Heart right ventricle (tissue), 16 donors: Measurements from ENCODE around the gene SOD3. TPM values are rescaled to one million over a fixed set of nuclear protein-coding genes. Genes with fewer than 3 reads are reported as not detected.

ENCODE experiments used
- ATAC-seq, 8 donors: fragments of 200-7000 bp; cut with Tn5 transposase; one replicate each; pipeline ENCODE4 v1.9.1; 2020; ENCODE audit warnings: mild to moderate bottlenecking in 8 of 8, moderate library complexity in 8 of 8, moderate number of reproducible peaks in 1 of 8
- DNase-seq, 2 donors: peaks; one replicate each; pipeline ENCODE4 v3.0.0-alpha.2; 2020
- H3K27ac ChIP-seq, 10 donors: fragments of 200-600 bp; sonication (generic) in 2 of 10; one replicate each; pipeline versions ENCODE4 v1.5.0 to v1.8.0; 2020 to 2022; ENCODE audit warnings: mild to moderate bottlenecking in 3 of 10
- H3K27me3 ChIP-seq, 7 donors: fragments of 200-600 bp; one replicate each; pipeline ENCODE4 v1.8.0; 2021 to 2022; ENCODE audit warnings: mild to moderate bottlenecking in 2 of 7
- H3K36me3 ChIP-seq, 9 donors: fragments of 200-600 bp; sonication (generic) in 1 of 9; one replicate each; pipeline versions ENCODE4 v1.5.0 to v1.8.0; 2020 to 2022; ENCODE audit warnings: mild to moderate bottlenecking in 2 of 9
- H3K4me1 ChIP-seq, 9 donors: fragments of 200-600 bp; sonication (generic) in 1 of 9; one replicate each; pipeline versions ENCODE4 v1.5.0 to v1.8.0; 2020 to 2022; ENCODE audit warnings: mild to moderate bottlenecking in 4 of 9
- H3K4me3 ChIP-seq, 10 donors: fragments of 200-600 bp; sonication (generic) in 2 of 10; one replicate each; pipeline versions ENCODE4 v1.5.0 to v1.8.0; 2020 to 2022; ENCODE audit warnings: mild to moderate bottlenecking in 7 of 10, moderate library complexity in 2 of 10
- H3K9me3 ChIP-seq, 11 donors: fragments of 200-600 bp in 10 of 11; sonication (generic) in 2 of 11; one replicate each; pipeline versions ENCODE4 v1.5.0 to v1.8.0; 2013 to 2022; ENCODE audit warnings: mild to moderate bottlenecking in 2 of 11, control low read depth in 1 of 11, moderate library complexity in 1 of 11
- CTCF ChIP-seq, 9 donors: fragments of 200-600 bp; sonication (generic) in 2 of 9; IDR thresholded peaks; one replicate each; pipeline versions ENCODE4 v1.5.0 to v1.8.0; 2021 to 2022; ENCODE audit warnings: antibody characterized with exemption in 9 of 9, mild to moderate bottlenecking in 5 of 9, moderate library complexity in 1 of 9
- WGBS, 2 donors: extraction: QIAGEN DNeasy Blood & Tissue Kit; methylation state at CpG; one replicate each; pipeline ENCODE4 v1.1.7; 2013; ENCODE audit warnings: inconsistent platforms in 1 of 2; 5-methylcytosine and 5-hydroxymethylcytosine counted together
- intact Hi-C, 10 donors: fragments of 100-400 bp; cut with DNase I; formaldehyde crosslinking; loops; one replicate each; pipeline versions ENCODE4 v1.11.1 to v1.14.2; 2022
- polyA plus RNA-seq, 2 donors: library from polyadenylated mRNA; stranded (reverse); fragments of 200-250 nt; gene quantifications; one replicate each; pipeline ENCODE4 v1.2.3, GENCODE V29; 2013
- total RNA-seq, 10 donors: library from RNA; stranded (reverse); fragmentation: NEBNext Ultra II Directional in 3 of 10; extraction: Animal tissue kit (Norgen Biotek cat#: 25700) in 3 of 10; gene quantifications; one replicate each; pipeline versions ENCODE4 v1.2.1 to v1.2.4, GENCODE V29; 2021 to 2023
- donor health status: Arrhythmogenic right ventricular cardiomyopathy.
- donor health status: ischemic (EF 13 %, LVEDD 7.1; RV severe dilation, severe dysfunction).
- donor health status: healthy with polysubstance abuse.
- donor health status: DM: no; HTN: yes; CAD: no.
- donor health status: DM: no; HTN: no; CAD: no.
- donor health status: ischemic (EF 25% LVEDD 6.9; RV normal size, moderate dysfunction).
- donor health status: ischemic (EF 25% LVEDD 5.7; RV mildly dilated, moderate dysfunction).
- donor health status: healthy.
- donor health status: DM: yes; HTN: yes; CAD: no.
- donor health status: Ischemic cardiomyopathy.
- donor health status: ischemic (EF 35%, LVEDD 5.7; RV mildly dilated, moderate dysfunction).
- donor health status: nonischemic (EF 11% LVEDD 7.7; RV severe dilation, severe dysfunction).
- donor health status: DM: yes; HTN: yes; CAD: no.
- donor health status: PGD.
- donor health status: ischemic (EF 29% LVEDD 5.4; RV normal size, mild dysfunction).
- donor health status: nonischemic (EF 23%, LVEDD 6.1; RV moderate dilation, normal function).

SOD3 gene
- total and polyA plus RNA-seq, 12 donors = 15.1 to 118 (median 52.4) TPM

DNA sequence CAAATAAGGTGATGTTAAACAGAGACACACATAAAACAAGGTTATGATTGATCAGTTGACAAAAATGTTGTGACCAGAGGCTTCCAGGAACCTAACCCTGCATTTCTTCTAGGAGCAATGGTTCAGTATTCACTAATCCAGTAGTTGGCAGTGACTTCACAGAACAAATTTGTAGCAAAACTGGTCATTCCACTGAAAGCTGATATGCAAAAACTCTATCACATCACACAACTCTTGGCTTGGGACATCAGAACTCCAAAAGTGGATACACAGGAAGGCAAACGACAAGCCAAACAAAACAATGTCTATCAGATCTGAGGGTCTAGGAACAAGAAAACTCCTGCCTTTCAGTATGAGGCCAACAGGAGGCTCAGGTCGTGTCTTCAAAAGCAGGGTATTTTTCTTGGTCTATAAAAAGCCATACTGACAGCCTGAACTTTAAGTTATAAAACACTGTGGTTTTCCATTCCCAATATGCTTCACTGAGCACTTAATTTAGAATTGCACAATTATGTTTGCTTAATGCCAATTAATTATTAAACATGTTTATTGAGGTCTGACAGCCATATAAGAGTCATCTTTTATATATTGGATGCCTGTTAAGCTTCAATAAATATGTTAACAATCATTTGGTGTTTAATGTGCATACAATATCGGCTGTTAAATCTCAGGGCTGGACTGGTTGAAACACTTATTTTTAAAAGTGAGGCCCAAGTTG, 45.6 kb downstream of the SOD3 start:
- Histone ChIP-seq H3K27me3 (no peaks in the 10 kb centered on the region), H3K36me3 (peaks cover 0 to 43% (median 10%) of the 10 kb centered on the region in 9 donors), H3K4me3 (no peak overlapping the region), H3K27ac (no peak overlapping the region), H3K9me3 (no peaks in the 10 kb centered on the region), H3K4me1 (peaks cover 0 to 18% (median 1%) of the 10 kb centered on the region in 9 donors)
- ATAC-seq = no peak
- 78 to 84% methylated on average over 3 of the region's 3 CpGs for WGBS, 2 donors
- TF ChIP-seq CTCF (IDR thresholded peaks at IDR 0.05) = no peak
- intact Hi-C loops = no loop called here
- no peak for DNase-seq

- WGBS, 2 donors = 93 to 96% methylated on average over 9 of the region's 9 CpGs
- Histone ChIP-seq H3K27ac (no peak overlapping the region), H3K4me1 (peaks cover 0 to 9% (median 0%) of the 10 kb centered on the region in 9 donors), H3K9me3 (no peaks in the 10 kb centered on the region), H3K27me3 (no peaks in the 10 kb centered on the region), H3K4me3 (no peak overlapping the region), H3K36me3 (peaks cover 0 to 31% (median 8%) of the 10 kb centered on the region in 9 donors)
- ATAC-seq (no peak), DNase-seq (no peak)
- no peak for TF ChIP-seq CTCF (IDR thresholded peaks at IDR 0.05)
- intact Hi-C loops = no loop called here
Measured at GRCh38 chr4:24842356-24842755, 47.0 kb downstream of the SOD3 start.

DNA sequence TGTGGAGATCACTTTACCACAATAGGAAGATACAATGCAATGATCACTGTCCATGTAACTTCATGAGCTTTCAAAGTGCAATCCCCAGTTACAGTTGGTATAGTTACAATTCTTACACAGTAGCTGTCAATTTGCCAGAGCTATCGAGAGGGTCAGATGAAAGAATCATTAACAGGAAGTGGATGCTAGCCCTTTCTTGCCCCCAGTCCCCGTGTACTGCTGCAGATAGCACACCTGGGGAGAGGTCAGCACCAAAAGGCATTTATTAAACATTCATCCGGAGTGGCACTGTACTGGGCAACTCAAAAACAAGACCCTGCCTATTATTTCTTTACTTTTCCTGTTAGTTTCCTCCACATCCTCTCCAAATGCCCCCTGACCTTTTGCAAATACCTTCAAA, 47.7 kb downstream of the SOD3 start:
- Histone ChIP-seq H3K4me3 (no peak overlapping the region), H3K27ac (no peak overlapping the region), H3K4me1 (peaks cover 0 to 9% (median 0%) of the 10 kb centered on the region in 9 donors), H3K36me3 (peaks cover 0 to 24% (median 4%) of the 10 kb centered on the region in 9 donors), H3K27me3 (no peaks in the 10 kb centered on the region), H3K9me3 (no peaks in the 10 kb centered on the region)
- TF ChIP-seq CTCF (IDR thresholded peaks at IDR 0.05) = no peak
- intact Hi-C loops = no loop called here
- ATAC-seq (no peak), DNase-seq (no peak)
- 67% methylated on average over 3 of the region's 3 CpGs for WGBS, 2 donors

DNA sequence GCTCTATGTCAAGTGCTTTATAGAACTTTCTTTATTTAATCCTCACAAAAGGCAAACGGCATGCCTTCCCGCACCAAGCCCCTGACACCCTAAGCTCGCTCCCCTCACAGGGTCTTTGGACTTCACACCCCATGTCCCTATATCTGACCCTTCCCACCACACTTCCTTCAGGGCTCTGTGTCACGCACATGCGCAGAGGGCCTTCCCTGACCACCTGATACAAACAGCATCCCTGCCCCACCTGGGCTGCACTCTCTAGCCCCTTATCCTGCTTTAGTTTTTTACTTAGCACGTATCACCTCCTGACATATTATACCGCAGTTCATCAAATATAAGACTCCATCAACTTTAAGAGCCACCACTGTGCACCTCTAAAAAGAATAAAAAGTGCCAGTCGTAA, 49.8 kb downstream of the SOD3 start:
- no peaks in the 10 kb centered on the region for H3K27me3 ChIP-seq
- H3K4me3 ChIP-seq = no peak overlapping the region
- intact Hi-C loops = no loop called here
- H3K9me3 ChIP-seq = no peaks in the 10 kb centered on the region
- peaks cover 0 to 22% (median 4%) of the 10 kb centered on the region in 9 donors for H3K36me3 ChIP-seq
- TF ChIP-seq CTCF (IDR thresholded peaks at IDR 0.05) = no peak
- no peak for ATAC-seq
- no peak for DNase-seq
- 97% methylated on average over 8 of the region's 8 CpGs for WGBS, 2 donors
- H3K4me1 ChIP-seq = peaks cover 0 to 9% (median 0%) of the 10 kb centered on the region in 9 donors
- no peak overlapping the region for H3K27ac ChIP-seq
